CD4-positive, alpha-beta T cell (primary cell): ENCODE data around the gene STEAP2. TPM values are rescaled to one million over a fixed set of nuclear protein-coding genes. Genes with fewer than 3 reads are reported as not detected.

Experiments used
- ATAC-seq: fragments of 200-7000 bp; cut with Tn5 transposase; one replicate; pipeline ENCODE4 v1.10.0; 2022; ENCODE audit warnings: mild to moderate bottlenecking; ENCODE audit not compliant: poor library complexity
- CTCF ChIA-PET: fragments of 350-600 bp; sonication (Branson Sonifier 250); formaldehyde crosslinking; loops from one replicate; lab custom pipeline; 2021; ENCODE audit warnings: antibody characterized with exemption, inconsistent platforms; lab: Charles Lee
- POLR2A ChIA-PET: fragments of 350-600 bp; sonication (Branson Sonifier 250); formaldehyde crosslinking; loops from one replicate; lab custom pipeline; 2021; ENCODE audit warnings: antibody characterized with exemption, inconsistent platforms; lab: Charles Lee
- DNase-seq, 14 experiments: peaks; one replicate each; pipeline ENCODE4 v3.0.0-alpha.2; 2013 to 2020; ENCODE audit warnings: mixed read lengths in 2 of 14
- H3K27ac ChIP-seq, 2 donors: one replicate each; pipeline versions ENCODE4 v1.5.1 to v1.7.0; 2013; ENCODE audit warnings: low read length in 2 of 2, low read depth in 1 of 2, mild to moderate bottlenecking in 1 of 2
- H3K27me3 ChIP-seq, 2 experiments: 1 replicate in 1 of 2; 2 replicates in 1 of 2; pipeline versions ENCODE4 v1.6.1 to v1.7.0; 2013; ENCODE audit warnings: low read length in 2 of 2, control low read depth in 1 of 2, mild to moderate bottlenecking in 1 of 2, moderate library complexity in 1 of 2; ENCODE audit not compliant: insufficient read depth in 2 of 2, control insufficient read depth in 1 of 2
- H3K36me3 ChIP-seq: one replicate; pipeline ENCODE4 v1.6.1; 2013; ENCODE audit warnings: low read length, control low read depth; ENCODE audit not compliant: insufficient read depth
- H3K4me1 ChIP-seq: one replicate; pipeline ENCODE4 v1.6.1; 2013; ENCODE audit warnings: low read length, control low read depth; ENCODE audit not compliant: insufficient read depth
- H3K4me3 ChIP-seq: one replicate; pipeline ENCODE4 v1.5.1; 2013; ENCODE audit warnings: mild to moderate bottlenecking, low read length, moderate library complexity
- H3K9me3 ChIP-seq, 2 experiments: 1 replicate in 1 of 2; 2 replicates in 1 of 2; pipeline versions ENCODE4 v1.6.1 to v1.7.0; 2013; ENCODE audit warnings: low read length in 2 of 2, mild to moderate bottlenecking in 2 of 2, control low read depth in 1 of 2, moderate library complexity in 1 of 2; ENCODE audit not compliant: control insufficient read depth in 1 of 2, insufficient read depth in 1 of 2
- H3K27ac Mint-ChIP-seq: one replicate; pipeline ENCODE4 v1.8.0; 2020; ENCODE audit warnings: mixed read lengths
- H3K27me3 Mint-ChIP-seq: one replicate; pipeline ENCODE4 v1.8.0; 2021; ENCODE audit warnings: mixed read lengths
- H3K36me3 Mint-ChIP-seq: one replicate; pipeline ENCODE4 v1.8.0; 2021; ENCODE audit warnings: low read depth, mixed read lengths
- H3K4me1 Mint-ChIP-seq: one replicate; pipeline ENCODE4 v1.8.0; 2021; ENCODE audit warnings: low read depth, mixed read lengths
- H3K4me3 Mint-ChIP-seq: one replicate; pipeline ENCODE4 v1.8.0; 2020; ENCODE audit warnings: mild to moderate bottlenecking, mixed read lengths
- H3K9me3 Mint-ChIP-seq: one replicate; pipeline ENCODE4 v1.8.0; 2020; ENCODE audit warnings: mixed read lengths
- CTCF ChIP-seq: fragments of 200-600 bp; IDR thresholded peaks from one replicate; pipeline ENCODE4 v1.8.0; 2022; ENCODE audit warnings: antibody characterized with exemption, mild to moderate bottlenecking
- intact Hi-C, 2 experiments: fragments of 100-400 bp; cut with DNase I in 1 of 2; cut with micrococcal nuclease in 1 of 2; formaldehyde crosslinking; loops; one replicate each; pipeline versions ENCODE4 v1.15.1 to v1.9.0; 2023 to 2025; cut with DNase I, micrococcal nuclease
- total RNA-seq, 174 experiments: library from RNA in 2 of 174; stranded (reverse) in 2 of 174; gene quantifications; one replicate each; pipeline ENCODE4 v1.2.3 and lab custom pipeline; 2021 to 2026

The STEAP2 gene
- total RNA-seq, 2 experiments from 2014 or later, result not detected

GRCh38 chr7:90216080-90216674 is 4.6 kb downstream of the STEAP2 start:
- Histone ChIP-seq H3K4me1 (peaks cover 2% of the 10 kb centered on the region), H3K27me3 (peaks cover 22 to 39% of the 10 kb centered on the region in 2 experiments), H3K4me3 (no peak overlapping the region), H3K36me3 (no peaks in the 10 kb centered on the region), H3K9me3 (no peaks in the 10 kb centered on the region), H3K27ac (no peak overlapping the region)
- TF ChIP-seq CTCF, result no peak
- no peak for ATAC-seq
- DNase-seq, result no peak
- POLR2A ChIA-PET, result no interaction called here
- peaks cover 27% of the 10 kb centered on the region for H3K27me3 Mint-ChIP-seq
- no peaks in the 10 kb centered on the region for H3K36me3 Mint-ChIP-seq
- H3K9me3 Mint-ChIP-seq, result no peaks in the 10 kb centered on the region
- no peak overlapping the region for H3K4me3 Mint-ChIP-seq
- peaks cover 1% of the 10 kb centered on the region for H3K4me1 Mint-ChIP-seq
- intact Hi-C loops, result no loop called here
- H3K27ac Mint-ChIP-seq, result no peak overlapping the region
- CTCF ChIA-PET, result no interaction called here

- Histone ChIP-seq H3K27ac (no peak overlapping the region), H3K4me1 (no peaks in the 10 kb centered on the region), H3K27me3 (peaks cover 19 to 33% of the 10 kb centered on the region in 2 experiments), H3K4me3 (no peak overlapping the region), H3K9me3 (no peaks in the 10 kb centered on the region), H3K36me3 (no peaks in the 10 kb centered on the region)
- ChIA-PET POLR2A (no interaction called here), CTCF (no interaction called here)
- ATAC-seq (no peak), DNase-seq (no peak)
- no peak for TF ChIP-seq CTCF
- Mint-ChIP-seq H3K4me1 (no peaks in the 10 kb centered on the region), H3K27ac (no peak overlapping the region), H3K4me3 (no peak overlapping the region), H3K9me3 (no peaks in the 10 kb centered on the region), H3K27me3 (peaks cover 26% of the 10 kb centered on the region), H3K36me3 (no peaks in the 10 kb centered on the region)
- intact Hi-C loops, result no loop called here
Measured at GRCh38 chr7:90216771-90217170, 5.2 kb downstream of the STEAP2 start.

- intact Hi-C loops, result no loop called here
- peaks cover 0 to 17% of the 10 kb centered on the region in 2 experiments for H3K27me3 ChIP-seq
- H3K9me3 Mint-ChIP-seq, result no peaks in the 10 kb centered on the region
- ATAC-seq (no peak), DNase-seq (no peak)
- ChIA-PET POLR2A (no interaction called here), CTCF (no interaction called here)
- H3K4me3 Mint-ChIP-seq, result no peak overlapping the region
- H3K4me1 Mint-ChIP-seq, result no peaks in the 10 kb centered on the region
- no peak for TF ChIP-seq CTCF
- H3K36me3 ChIP-seq, result no peaks in the 10 kb centered on the region
- H3K27ac ChIP-seq, result no peak overlapping the region
- H3K4me1 ChIP-seq, result no peaks in the 10 kb centered on the region
- no peak overlapping the region for H3K4me3 ChIP-seq
- no peaks in the 10 kb centered on the region for H3K36me3 Mint-ChIP-seq
- H3K9me3 ChIP-seq, result no peaks in the 10 kb centered on the region
- peaks cover 61% of the 10 kb centered on the region for H3K27me3 Mint-ChIP-seq
- no peak overlapping the region for H3K27ac Mint-ChIP-seq
Measured at GRCh38 chr7:90222390-90222789, 10.8 kb downstream of the STEAP2 start.
